GM19372 (cell line): ENCODE data around the gene FAM229A.

ENCODE experiments used
- ATAC-seq: cut with Tn5 transposase; IDR thresholded peaks from one replicate; pipeline ENCODE4 v1.9.1; 2021; ENCODE audit warnings: mild to moderate bottlenecking, low read depth, moderate library complexity; ENCODE audit not compliant: unreplicated experiment

FAM229A gene

GRCh38 chr1:32350785-32351398 is 11.4 kb downstream of the FAM229A start:
- peak; percentile 38 for ATAC-seq

- no peak for ATAC-seq
These were observed 13.0 kb downstream of the FAM229A start for GRCh38 chr1:32349211-32349708.

GRCh38 chr1:32346532-32347157 is 15.6 kb downstream of the FAM229A start:
- no peak for ATAC-seq

- no peak for ATAC-seq
These were observed 16.9 kb downstream of the FAM229A start for GRCh38 chr1:32345289-32345827.

GRCh38 chr1:32342704-32343103 is 19.6 kb downstream of the FAM229A start:
- ATAC-seq = no peak

- no peak for ATAC-seq
These were observed 20.3 kb downstream of the FAM229A start for GRCh38 chr1:32341971-32342370.

- ATAC-seq = no peak
These were observed 21.0 kb downstream of the FAM229A start for GRCh38 chr1:32341186-32341757.

- ATAC-seq = no peak
These were observed 22.8 kb downstream of the FAM229A start for GRCh38 chr1:32339363-32339978.

- ATAC-seq = no peak
These were observed 23.6 kb downstream of the FAM229A start for GRCh38 chr1:32338637-32339145.

GRCh38 chr1:32337855-32338636 is 24.2 kb downstream of the FAM229A start:
- no peak for ATAC-seq

GRCh38 chr1:32336963-32337675 is 25.2 kb downstream of the FAM229A start:
- ATAC-seq = no peak

- no peak for ATAC-seq
These were observed 25.7 kb downstream of the FAM229A start for GRCh38 chr1:32336591-32336932.

- peak; percentile 37 for ATAC-seq
These were observed 26.3 kb downstream of the FAM229A start, which contains the start of gene MARCKSL1 for GRCh38 chr1:32335790-32336590. TSS of gene MARCKSL1 (minus strand) at chr1:32336233. CDS start at chr1:32336033, 200 bp downstream.

- ATAC-seq = peak; percentile 19
These were observed 26.8 kb downstream of the FAM229A start for GRCh38 chr1:32335535-32335789.

GRCh38 chr1:32334864-32335534 is 27.3 kb downstream of the FAM229A start:
- peak; percentile 17 for ATAC-seq

- ATAC-seq = no peak
These were observed 27.9 kb downstream of the FAM229A start for GRCh38 chr1:32334274-32334861.

GRCh38 chr1:32333251-32333963 is 28.9 kb downstream of the FAM229A start:
- no peak for ATAC-seq
